Sigmoid colon (tissue), 4 donors: ENCODE data around the gene NPHP1.

Experiments used
- POLR2AphosphoS5 ChIP-seq, 4 donors: sonication (generic); formaldehyde crosslinking; IDR thresholded peaks; one replicate each; pipeline ENCODE4 v1.6.1; 2017; ENCODE audit warnings: antibody characterized with exemption in 4 of 4
- TF ChIP-seq, protein P1 (sequence below), 4 experiments: fragments of 450-650 bp in 3 of 4; fragments of 200-600 bp in 1 of 4; IDR thresholded peaks; one replicate each; pipeline ENCODE4 v1.5.1; 2016 to 2019; ENCODE audit warnings: antibody characterized with exemption in 4 of 4, mild to moderate bottlenecking in 3 of 4, moderate library complexity in 2 of 4

DNA sequence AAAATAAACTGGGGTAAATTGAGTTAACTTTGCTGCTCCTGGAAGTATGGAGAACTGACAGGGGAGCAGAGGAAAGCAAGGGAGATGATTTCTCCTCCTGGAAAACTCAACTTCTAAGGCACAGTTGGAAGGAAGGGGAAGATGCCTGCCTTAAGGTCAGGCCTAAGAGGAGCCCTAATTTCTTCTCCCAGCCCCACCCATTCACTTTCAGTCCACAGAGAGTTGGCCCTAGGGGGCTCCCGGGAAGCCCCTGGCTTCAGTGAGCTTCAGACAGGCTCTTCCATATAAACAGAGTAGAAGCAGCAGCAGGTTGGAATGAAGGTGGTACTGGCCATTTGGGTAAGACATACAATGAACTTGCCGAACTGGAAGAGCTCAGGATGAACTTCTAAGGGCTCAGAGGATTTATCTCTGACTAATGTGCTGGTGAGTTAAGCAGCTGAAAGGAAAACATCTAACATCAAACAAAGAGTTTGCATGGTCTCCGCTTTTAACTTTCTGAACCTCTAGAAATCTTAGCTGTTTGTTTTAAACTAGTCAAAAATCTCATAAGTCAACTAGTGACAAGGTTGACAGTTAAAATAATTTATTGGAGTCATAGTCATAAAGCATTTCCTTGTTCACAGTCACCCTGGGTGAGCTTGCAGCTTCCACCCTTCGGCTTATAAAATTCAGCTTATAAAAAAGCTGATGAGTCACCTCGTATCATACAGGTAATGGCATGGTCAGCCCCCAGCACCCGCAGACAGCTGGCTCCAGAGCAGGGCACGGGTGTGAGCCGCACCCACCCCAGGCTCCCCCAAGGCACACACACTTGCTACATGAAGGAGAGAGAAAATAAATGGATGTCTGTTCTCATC, 99.0 kb downstream of the NPHP1 start:
- no peak for TF ChIP-seq POLR2AphosphoS5 (IDR thresholded peaks at IDR 0.05)
- TF ChIP-seq, protein P1, sequence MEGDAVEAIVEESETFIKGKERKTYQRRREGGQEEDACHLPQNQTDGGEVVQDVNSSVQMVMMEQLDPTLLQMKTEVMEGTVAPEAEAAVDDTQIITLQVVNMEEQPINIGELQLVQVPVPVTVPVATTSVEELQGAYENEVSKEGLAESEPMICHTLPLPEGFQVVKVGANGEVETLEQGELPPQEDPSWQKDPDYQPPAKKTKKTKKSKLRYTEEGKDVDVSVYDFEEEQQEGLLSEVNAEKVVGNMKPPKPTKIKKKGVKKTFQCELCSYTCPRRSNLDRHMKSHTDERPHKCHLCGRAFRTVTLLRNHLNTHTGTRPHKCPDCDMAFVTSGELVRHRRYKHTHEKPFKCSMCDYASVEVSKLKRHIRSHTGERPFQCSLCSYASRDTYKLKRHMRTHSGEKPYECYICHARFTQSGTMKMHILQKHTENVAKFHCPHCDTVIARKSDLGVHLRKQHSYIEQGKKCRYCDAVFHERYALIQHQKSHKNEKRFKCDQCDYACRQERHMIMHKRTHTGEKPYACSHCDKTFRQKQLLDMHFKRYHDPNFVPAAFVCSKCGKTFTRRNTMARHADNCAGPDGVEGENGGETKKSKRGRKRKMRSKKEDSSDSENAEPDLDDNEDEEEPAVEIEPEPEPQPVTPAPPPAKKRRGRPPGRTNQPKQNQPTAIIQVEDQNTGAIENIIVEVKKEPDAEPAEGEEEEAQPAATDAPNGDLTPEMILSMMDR (IDR thresholded peaks at IDR 0.05): no peak
